Right renal pelvis (tissue), 4 donors: Measurements from ENCODE around the gene PSD4. TPM values are rescaled to one million over a fixed set of nuclear protein-coding genes. Genes with fewer than 3 reads are reported as not detected.

ENCODE experiments used
- DNase-seq, 4 donors: peaks; one replicate each; pipeline ENCODE4 v3.0.0-alpha.2; 2013; ENCODE audit warnings: low read depth in 4 of 4, low spot score in 3 of 4, missing footprints in 1 of 4
- polyA plus RNA-seq, 4 donors: library from polyadenylated mRNA; unstranded; fragments of 120-200 nt; gene quantifications; one replicate each; pipeline ENCODE4 v1.2.1, GENCODE V29; 2013; ENCODE audit not compliant: insufficient read length in 4 of 4

The PSD4 gene
- polyA plus RNA-seq: 10 to 100 TPM in 2 of 4 donors, 1 to 10 TPM in 2; 9.1 to 13.5 (median 10.5) TPM

DNA sequence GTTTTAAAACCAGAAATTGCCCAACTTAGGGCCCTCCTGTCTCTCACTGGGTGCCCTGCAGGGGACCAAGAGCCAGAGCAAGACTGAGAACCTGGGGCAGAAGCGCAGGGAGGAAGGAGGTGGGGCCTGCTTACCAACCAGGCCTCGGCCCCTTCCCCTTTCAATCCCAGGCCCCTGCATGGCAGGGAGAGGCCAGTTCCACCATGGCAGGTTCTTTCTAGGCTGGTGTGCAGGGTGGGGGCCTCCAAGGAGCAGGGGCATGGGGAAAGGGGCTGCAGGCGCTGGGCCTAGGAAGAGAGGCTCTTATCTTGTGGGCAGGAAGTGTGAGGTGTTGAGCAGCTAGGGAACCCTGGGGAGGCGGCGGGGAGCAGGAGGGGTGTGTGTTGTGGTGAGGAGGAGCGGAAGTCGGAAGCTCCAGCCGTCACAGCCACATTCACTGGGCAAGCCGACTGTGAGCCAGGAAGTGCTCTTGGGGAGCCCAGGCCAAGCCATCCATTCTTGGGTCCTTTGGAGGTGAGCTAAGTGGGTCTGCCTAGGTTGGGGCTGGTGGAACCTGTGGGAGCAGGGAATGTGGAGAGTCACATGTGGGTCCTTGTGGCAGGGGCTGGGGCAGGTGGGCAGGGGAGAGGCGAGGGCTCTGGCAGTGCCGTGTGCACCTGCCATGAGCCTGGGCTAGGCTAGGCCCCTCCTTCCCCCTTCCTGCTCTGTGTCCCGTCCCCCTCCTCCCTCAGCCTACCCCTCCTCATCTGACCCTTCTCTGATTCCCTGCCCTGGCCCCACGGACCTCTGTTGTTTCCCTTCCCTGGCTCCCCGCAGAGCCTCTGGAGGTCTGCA lies at the start of gene PSD4:
Gene PSD4, plus strand, starts transcription at position 430 of the 834 bp plus-strand sequence. CDS start 8,486 bp downstream, outside the sequence.
- no peak for DNase-seq

DNA sequence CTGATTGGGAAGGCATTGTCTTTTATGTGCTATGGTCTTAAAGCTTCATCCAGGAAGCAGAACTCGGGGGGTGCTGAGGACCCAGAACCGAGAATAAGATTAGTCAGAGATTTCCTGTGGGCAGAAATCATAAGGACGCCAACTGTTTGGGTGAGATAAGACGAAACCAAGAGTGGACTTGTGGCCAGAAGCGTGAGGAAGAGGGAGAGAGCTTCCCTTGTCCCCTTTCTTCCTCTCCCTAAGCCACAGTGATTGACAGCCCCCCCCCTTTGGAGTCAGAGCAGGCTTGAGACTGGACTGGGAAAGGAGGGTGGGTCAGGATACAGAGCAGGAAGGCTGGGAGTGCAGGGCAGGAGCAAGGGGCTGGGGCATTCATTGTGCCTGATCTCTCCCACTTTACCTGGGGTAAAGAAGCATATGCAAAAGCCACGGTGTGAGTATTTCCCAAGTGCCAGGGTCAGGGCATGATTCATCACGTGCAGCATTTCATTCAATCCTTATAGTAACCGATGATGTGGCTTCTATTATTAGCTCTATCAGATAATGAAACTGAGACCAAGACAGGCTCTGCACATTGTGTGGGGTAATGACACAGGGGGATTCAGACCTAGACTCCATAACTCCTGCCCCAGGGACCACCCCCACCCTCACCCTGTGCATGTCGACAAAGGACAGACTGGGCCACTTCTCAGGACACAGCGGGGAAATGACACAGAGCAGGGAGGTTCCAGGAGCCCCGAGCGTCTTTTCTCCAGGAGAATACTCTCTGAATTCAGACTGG lies 49.4 kb upstream of the PSD4 start:
- no peak for DNase-seq

DNA sequence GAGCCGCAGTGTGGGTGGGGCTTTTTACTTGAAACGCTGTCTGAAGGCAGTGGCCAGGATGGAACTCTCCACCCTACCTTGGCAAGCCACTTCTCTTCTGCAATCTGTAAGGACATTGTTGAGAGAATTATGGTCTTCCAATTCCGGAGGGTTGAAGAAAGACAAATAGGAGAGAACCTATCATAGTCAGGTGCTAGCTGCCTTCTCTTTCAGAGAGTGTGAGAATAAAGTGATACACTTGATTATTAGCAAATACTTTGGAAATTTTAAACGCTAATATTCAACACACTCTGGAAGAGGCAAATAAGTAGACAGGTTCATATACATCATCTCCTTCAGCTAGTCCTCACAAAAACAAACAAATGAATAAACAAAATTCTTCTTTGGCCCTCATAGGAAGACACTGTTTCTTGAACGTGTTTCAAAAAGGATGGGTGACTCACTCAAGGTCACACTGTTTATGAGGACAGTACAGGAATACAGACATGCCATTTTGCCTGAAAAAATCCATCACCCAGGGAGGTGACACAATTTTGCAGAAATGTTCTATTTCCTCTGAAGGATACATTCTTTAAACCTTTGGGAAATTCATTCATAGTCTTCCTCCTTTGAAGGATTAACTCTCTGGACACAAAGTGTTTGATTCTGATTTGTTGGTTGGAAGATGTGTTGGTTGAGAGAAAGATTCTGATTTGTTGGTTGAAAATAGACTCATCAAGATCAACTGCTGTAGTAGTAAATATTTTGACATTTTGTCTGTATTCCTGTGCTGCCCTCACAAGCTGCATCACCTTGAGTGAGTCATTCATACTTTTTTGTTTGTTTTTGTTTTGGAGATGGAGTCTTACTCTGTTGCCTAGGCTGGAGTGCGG lies 48.6 kb upstream of the PSD4 start:
- no peak for DNase-seq

DNA sequence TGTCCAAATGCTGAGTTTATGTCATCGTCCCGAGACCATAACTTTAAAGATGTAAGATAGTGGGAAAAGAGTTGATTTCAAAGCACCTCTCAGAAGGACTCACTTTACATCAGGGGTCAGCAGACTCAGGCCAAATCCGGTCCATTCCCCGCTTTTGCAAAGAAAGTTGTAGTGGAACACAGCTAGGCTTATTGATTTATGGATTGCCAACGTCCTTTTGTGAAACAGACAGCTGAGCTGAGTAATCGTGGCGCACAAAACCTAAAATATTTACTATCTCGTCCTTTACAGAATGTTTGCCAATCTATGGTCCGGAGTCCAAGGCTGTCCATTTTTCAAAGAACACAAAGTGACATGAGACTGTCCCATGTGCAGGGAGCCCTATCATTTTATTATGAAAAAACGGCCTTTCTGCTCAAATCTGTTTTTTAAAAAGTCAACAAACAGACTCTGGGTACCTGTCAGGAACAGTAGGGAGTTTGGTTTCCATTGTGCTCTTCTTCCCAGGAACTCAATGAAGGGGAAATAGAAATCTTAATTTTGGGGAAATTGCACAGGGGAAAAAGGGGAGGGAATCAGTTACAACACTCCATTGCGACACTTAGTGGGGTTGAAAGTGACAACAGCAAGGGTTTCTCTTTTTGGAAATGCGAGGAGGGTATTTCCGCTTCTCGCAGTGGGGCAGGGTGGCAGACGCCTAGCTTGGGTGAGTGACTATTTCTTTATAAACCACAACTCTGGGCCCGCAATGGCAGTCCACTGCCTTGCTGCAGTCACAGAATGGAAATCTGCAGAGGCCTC lies 46.7 kb upstream of the PSD4 start, which contains the start of gene IL1RN:
Gene IL1RN, plus strand, starts transcription at position 754 of the 801 bp plus-strand sequence. Its CDS starts 27 bp downstream, at position 781.
- no peak for DNase-seq

DNA sequence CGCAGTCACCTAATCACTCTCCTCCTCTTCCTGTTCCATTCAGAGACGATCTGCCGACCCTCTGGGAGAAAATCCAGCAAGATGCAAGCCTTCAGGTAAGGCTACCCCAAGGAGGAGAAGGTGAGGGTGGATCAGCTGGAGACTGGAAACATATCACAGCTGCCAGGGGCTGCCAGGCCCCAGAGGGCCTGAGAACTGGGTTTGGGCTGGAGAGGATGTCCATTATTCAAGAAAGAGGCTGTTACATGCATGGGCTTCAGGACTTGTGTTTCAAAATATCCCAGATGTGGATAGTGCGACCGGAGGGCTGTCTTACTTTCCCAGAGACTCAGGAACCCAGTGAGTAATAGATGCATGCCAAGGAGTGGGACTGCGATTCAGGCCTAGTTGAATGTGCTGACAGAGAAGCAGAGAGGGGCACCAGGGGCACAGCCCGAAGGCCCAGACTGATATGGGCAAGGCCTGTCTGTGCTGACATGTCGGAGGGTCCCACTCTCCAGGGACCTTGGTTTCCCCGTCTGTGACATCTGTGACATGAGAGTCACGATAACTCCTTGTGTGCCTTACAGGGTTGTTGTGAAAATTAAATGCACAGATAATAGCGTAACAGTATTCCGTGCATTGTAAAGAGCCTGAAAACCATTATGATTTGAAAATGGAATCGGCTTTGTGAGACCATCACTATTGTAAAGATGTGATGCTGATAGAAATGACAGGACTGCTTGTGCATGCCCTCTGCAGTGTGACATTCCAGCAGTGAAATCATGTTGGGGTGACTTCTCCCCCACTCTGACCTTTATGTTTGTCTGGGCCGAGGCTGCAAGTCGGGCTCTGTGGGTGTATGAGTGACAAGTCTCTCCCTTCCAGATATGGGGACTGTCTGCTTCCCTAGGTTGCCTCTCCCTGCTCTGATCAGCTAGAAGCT lies 45.9 kb upstream of the PSD4 start:
- no peak for DNase-seq

DNA sequence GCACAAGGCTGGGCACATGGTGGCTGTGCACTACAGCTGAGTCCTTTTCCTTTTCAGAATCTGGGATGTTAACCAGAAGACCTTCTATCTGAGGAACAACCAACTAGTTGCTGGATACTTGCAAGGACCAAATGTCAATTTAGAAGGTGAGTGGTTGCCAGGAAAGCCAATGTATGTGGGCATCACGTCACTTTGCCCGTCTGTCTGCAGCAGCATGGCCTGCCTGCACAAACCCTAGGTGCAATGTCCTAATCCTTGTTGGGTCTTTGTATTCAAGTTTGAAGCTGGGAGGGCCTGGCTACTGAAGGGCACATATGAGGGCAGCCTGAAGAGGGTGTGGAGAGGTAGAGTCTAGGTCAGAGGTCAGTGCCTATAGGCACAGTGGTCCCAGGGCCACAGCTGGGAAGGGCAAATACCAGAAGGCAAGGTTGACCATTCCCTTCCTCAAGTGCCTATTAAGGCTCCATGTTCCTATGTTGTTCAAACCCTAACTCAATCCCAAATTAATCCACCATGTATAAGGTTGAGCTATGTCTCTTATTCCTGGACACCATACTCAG lies 44.2 kb upstream of the PSD4 start:
- no peak for DNase-seq

DNA sequence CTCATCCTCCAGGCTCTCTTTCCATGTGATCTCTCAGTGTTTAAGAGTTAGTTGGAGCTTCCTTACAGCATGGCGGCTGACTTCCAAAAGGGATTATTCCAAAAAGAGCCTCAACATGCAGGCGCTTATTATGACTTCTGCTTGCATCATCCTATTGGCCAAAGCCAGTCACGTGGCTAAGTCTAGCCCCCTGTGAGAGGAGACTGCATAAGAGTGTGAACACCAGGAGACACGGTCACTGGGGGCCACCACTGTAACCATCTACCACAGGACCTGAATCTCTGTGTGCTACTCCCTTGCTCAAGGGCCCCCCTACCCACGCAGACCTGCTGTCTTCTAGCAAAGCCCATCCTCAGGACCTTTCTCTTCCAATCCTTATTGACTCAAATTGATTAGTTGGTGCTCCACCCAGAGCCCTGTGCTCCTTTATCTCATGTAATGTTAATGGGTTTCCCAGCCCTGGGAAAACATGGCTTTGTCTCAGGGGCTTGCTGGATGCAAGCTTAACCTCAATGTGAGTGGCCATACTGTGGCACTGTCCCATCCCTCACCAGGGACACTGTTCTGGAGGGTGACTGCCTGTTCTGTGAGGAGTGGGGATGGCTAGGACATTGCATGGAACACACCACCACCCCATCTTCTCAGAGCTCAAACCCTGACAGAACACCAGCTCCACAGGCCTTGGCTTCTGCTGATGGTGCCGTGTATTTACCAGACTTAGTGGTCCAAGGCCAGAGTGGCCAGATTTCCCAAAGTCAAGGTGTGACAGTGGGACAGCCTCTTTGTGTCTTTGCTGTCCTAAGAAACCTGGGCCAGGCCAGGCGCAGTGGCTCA lies 42.2 kb upstream of the PSD4 start:
- DNase-seq: no peak

DNA sequence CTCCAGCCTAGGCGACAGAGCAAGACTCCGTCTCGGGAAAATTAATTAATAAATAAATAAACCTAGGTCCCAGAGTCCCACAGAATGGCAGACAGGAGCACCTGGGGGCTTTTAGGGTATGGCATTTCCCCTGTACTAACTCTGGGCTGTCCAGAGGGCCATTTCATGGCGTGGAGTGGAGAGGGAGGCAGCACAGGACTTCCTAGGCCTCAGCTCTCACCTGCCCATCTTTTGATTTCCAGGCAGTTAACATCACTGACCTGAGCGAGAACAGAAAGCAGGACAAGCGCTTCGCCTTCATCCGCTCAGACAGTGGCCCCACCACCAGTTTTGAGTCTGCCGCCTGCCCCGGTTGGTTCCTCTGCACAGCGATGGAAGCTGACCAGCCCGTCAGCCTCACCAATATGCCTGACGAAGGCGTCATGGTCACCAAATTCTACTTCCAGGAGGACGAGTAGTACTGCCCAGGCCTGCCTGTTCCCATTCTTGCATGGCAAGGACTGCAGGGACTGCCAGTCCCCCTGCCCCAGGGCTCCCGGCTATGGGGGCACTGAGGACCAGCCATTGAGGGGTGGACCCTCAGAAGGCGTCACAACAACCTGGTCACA lies 41.3 kb upstream of the PSD4 start:
- no peak for DNase-seq

DNA sequence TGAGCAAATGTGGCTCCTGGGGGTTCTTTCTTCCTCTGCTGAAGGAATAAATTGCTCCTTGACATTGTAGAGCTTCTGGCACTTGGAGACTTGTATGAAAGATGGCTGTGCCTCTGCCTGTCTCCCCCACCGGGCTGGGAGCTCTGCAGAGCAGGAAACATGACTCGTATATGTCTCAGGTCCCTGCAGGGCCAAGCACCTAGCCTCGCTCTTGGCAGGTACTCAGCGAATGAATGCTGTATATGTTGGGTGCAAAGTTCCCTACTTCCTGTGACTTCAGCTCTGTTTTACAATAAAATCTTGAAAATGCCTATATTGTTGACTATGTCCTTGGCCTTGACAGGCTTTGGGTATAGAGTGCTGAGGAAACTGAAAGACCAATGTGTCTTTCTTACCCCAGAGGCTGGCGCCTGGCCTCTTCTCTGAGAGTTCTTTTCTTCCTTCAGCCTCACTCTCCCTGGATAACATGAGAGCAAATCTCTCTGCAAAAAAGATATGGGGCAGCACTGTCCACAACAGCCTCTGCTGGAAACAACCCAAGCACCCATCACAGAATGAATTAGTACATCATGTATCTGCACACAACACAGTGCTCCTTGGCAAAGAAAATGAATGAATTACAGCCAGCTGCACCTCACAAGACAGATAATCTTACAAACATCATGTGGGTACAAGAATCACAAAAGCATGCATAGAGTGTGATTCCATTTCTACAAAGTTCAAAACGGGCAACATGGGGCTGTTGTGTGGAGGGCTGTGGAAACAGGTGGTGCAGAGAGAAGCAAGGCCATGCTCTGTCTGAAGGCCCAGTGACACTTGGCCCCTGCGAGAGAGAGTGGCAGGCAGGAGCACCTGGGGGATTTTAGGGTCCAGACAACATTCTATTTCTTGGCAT lies 39.8 kb upstream of the PSD4 start:
- DNase-seq: no peak

DNA sequence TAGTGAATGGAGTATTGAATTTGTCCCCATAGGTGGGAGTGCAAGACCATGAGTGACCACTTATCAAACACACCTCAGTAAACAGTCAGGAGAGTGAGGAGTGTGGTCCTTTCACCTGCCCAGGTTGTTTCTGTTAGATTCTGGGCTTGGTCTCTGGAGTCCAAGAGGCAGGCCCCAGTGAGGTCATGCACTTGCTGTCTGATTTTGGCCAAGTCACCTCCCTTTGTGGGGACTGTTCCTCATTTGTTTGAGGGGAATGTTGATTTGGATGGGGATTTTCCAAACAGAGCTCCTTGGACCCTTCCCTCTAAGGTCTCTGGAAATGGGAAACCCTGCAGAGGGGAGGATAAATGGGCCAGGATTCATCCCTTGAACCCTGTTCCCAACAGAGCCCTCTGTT lies 39.1 kb upstream of the PSD4 start:
- DNase-seq: no peak

DNA sequence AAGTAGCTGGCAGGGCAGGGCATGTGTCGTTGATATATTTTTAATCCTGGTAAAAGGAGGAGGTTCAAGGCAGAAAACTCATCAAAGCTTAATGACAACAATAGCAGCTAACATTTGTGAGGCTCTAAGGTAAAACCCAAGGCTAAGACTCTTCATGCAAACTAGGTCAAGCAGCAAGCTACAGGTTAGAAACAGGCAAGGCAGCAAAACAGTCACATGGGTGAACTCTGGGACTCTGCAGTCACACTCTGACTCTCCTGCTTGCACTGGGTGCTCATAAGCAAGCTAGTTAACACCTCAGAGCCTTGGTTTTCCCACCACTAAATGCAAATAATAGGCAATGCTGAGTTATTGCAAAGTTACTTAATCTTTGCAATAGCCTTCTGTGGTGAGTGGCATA lies 38.5 kb upstream of the PSD4 start:
- no peak for DNase-seq

DNA sequence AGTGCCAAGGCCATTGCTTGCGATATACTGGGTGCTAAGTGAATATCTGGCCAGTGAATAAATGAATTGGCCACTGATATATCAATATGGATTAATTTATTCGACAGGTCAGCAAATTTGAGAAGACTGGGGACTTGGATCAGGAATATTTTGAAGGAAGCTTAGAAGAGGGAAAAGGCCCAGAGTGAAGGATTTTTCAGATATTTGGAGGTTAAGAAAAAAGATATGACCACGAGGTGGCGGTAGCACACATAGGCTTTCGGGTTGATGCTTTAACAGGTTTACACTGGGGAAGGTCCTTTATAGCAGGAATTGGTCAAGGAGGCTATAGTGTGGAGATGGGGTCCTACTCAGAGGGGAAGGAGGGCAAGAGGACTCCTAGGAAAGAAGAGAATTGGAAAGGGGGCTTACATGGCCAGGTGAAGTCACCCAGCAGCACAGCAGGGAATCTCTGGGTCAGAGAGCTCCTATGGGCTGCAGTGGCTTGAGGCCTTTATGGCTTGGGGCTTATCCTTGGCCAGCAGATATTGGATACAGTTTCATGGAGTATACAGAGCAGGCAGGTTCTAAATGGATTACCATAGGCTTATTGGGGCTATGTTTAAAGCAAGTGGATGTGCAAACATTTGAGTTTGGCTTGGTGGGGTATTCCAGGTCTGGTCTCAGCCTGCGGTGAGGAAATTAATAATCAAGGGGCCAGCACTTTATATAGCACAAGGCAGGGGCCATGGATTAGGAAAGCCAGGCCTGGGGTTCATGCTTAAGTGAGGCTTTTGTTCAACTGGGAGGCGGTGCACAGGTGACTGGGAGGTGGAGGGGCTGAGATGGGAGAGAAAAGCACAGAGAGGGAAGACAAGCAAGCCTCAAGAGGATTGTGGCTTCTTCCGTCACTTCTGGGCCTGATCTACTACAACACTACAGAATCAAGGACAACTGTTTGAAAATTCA lies 36.7 kb upstream of the PSD4 start:
- peak; percentile 28 to 38 (median 30) for DNase-seq

DNA sequence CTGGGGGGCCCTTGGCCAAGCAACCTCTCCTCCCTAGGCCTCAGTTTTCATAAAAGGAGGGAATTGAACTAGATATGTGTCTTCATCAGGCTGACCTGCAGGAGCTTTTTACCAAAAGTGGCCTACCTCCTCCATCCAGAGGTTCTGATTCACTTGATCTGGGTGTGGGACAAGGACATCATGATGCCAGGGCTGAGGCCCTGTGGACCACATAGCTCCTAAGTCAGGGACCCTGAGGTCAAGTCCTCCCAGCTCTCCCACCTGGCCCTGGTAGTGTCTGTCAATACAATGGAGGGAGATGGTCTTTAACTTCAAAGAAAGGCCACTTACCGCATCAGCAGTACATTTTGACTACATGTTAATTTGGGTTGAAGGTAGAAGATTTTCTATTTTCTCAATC lies 35.9 kb upstream of the PSD4 start:
- DNase-seq: no peak

DNA sequence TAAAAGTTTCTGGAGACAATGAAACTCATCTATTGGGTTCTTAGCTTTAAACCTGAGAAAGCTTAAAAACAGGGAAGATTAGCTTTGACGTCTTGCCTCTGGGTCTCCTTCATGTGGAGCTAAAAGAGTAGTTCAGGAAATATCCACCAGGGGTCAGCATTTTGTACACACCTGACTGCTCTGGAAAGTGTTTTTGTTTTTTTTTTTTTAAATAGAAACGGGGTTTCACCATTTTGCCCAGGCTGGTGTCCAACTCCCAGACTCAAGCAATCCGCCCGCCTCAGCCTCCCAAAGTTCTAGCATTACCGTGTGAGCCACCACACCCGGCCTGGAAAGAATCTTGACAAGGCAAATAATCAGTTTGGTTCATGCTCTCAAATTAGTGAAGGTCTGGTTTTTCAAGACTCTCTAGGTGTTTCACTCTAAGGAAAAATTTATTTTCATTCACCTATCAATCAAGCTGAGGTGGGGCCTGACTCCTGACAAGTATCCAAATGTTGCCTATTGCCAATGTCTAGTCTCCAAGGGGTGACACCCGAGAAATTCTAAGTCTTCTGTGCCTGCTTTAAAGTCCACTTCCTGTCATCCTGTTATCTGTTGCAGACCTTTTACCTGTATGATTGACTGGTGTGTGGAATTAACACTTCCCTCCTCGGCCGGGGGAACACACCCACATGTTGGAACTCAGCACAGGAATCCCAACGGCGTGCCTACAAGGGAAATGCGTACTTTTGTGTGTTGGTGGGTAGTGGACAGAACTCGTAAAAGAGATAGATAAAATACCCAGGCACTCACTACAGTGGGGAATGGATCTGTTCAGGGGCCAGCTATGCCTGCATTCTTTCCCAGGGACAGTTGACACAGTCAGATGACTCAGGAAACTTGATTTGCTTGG lies 35.1 kb upstream of the PSD4 start:
- DNase-seq: peak; percentile 64 to 82 (median 75)
